HG03378 (cell line): Measurements from ENCODE around the gene KIF4B.

Source experiments
- ATAC-seq: cut with Tn5 transposase; IDR thresholded peaks from one replicate; pipeline ENCODE4 v1.9.1; 2021; ENCODE audit warnings: mild to moderate bottlenecking, moderate library complexity; ENCODE audit not compliant: unreplicated experiment

The KIF4B gene

DNA sequence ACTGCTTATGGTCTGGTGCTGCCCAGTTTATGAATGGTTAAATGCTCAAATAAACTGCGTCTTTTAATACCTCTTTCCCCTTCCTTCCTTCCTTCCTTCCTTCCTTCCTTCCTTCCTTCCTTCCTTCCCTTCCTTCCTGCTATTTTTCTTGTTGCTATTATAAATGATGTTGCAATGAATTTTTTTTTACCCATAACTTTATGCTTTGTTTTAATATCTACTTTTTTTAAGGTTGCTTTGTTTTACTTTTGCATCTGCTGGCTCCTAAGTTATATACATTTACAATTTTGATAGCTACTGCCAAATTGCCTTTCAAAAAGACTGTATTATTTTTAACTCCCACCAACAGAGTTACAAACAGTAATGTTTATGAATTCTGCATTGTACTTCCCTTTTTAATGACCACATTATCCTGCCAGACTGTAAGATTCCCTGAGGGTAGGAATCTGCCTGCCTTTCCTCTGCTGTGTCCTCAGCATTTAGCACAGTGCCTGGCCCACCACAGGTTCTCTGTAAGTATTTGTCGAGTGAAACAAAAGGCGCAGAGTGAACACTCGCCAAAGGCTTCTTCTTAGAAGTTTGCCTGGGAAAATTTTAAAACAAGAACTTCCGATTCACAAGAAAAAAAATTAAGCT, 36.9 kb downstream of the KIF4B start:
- no peak for ATAC-seq

GRCh38 chr5:155052532-155052931, 39.0 kb downstream of the KIF4B start:
- no peak for ATAC-seq

DNA sequence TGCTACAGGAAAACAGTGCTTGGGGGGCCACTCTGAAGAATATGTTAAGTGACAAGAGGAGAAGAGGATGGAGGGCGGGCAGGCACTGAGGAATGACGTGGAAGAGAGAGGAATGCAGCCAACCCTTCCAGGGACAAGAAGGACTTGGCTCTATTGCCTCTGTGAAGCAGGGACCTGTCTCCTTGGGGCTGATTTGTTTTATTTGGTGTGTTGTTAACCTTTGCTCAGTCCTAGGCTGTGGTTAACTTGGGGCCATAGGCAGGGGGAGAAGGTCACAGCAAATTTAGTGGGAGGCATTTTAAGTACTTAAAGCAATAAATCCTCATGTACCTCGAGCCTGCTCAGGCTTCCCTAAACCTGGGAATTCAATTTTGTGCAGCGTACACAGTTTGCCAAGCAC, 39.9 kb downstream of the KIF4B start:
- no peak for ATAC-seq

DNA sequence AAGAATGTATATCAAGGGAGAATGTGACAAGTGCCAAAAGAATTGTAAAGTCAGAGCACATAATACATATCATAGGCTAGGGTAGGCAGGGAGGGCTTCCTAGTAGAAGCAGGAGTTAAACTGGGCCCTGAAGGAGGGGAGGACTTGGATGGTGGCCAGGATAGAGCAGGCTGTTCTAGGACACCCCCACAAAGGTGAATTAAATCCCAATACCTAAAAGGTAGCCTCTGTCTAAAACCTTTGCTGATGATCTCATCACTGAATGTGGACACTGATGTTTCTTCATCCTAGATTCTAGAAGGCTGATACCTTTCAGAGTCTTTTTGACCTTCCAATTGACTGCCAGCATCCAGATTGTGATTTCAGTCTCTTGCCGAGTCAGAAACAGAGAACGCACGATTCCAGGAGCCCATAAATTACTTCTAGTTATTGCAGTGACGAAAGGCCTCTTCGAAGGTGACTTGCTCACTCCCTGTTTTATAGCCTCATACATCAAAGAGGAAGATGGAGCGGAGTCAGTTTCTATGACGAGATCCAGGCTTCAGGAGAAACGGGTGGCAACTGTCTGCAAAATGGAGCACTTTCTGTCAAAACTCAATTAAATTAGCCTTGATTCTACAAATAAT, 43.2 kb downstream of the KIF4B start:
- no peak for ATAC-seq

GRCh38 chr5:155057626-155058025, 44.1 kb downstream of the KIF4B start:
- ATAC-seq: no peak

DNA sequence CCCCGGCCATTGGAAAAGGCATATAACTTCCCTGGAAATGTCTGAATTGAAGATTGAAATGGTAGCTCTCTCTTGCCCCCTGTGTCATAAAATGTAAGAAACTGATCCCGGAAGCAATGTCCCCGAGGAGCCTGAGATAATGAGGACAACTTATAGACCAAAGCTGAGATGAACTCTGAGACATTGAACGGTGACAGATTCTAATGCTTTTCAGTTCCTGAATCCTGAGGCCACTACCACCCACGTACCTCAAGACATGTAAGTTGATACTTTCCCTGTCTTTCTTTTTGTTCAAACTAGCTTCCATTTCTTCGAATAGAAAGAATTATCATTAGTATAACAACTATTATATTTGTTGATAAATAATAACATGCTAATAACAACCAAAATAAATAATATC, 51.0 kb downstream of the KIF4B start:
- no peak for ATAC-seq

GRCh38 chr5:155066886-155067595, 53.5 kb downstream of the KIF4B start:
- no peak for ATAC-seq
